Measurements from ENCODE around the gene AKR1D1.
"Not testable (repeated sequence)": the region's sequence is repeated elsewhere in the genome, so short reads cannot be mapped to it uniquely, and the experiment has no call there.

The AKR1D1 gene

GRCh38 chr7:138051712-138052247, 24.5 kb upstream of the AKR1D1 start:
- not testable (repeated sequence) for H3K36me3 Mint-ChIP-seq (ENCODE audit: insufficient read depth); H3K9me3 Mint-ChIP-seq; ATAC-seq (replicated peaks; ENCODE audit: extremely low read depth, poor library complexity, severe bottlenecking); H3K27ac Mint-ChIP-seq (ENCODE audit: low read depth); H3K4me3 Mint-ChIP-seq; DNase-seq (ENCODE audit: low spot score in 2 of 2); H3K4me1 Mint-ChIP-seq
- peaks cover 28% of the 10 kb centered on the region for H3K27me3 Mint-ChIP-seq

GRCh38 chr7:138052696-138053095, 23.6 kb upstream of the AKR1D1 start:
- H3K27me3 Mint-ChIP-seq = peaks cover 28% of the 10 kb centered on the region
- no peak for ATAC-seq (replicated peaks; ENCODE audit: extremely low read depth, poor library complexity, severe bottlenecking)
- H3K36me3 Mint-ChIP-seq (ENCODE audit: insufficient read depth) = no peaks in the 10 kb centered on the region
- no peak for DNase-seq (ENCODE audit: low spot score in 2 of 2)
- no peaks in the 10 kb centered on the region for H3K4me1 Mint-ChIP-seq
- peaks cover 6% of the 10 kb centered on the region for H3K9me3 Mint-ChIP-seq
- H3K4me3 Mint-ChIP-seq = no peak overlapping the region
- H3K27ac Mint-ChIP-seq (ENCODE audit: low read depth) = no peak overlapping the region

- H3K27ac Mint-ChIP-seq (ENCODE audit: low read depth); H3K36me3 Mint-ChIP-seq (ENCODE audit: insufficient read depth); H3K4me1 Mint-ChIP-seq; H3K9me3 Mint-ChIP-seq; DNase-seq (ENCODE audit: low spot score in 2 of 2); ATAC-seq (replicated peaks; ENCODE audit: extremely low read depth, poor library complexity, severe bottlenecking); H3K4me3 Mint-ChIP-seq: not testable (repeated sequence)
- H3K27me3 Mint-ChIP-seq = peaks cover 37% of the 10 kb centered on the region
Measured at GRCh38 chr7:138055698-138056097, 20.6 kb upstream of the AKR1D1 start.

GRCh38 chr7:138063400-138063799, 12.9 kb upstream of the AKR1D1 start:
- Mint-ChIP-seq H3K4me1 (no peaks in the 10 kb centered on the region), H3K27me3 (peaks cover 36% of the 10 kb centered on the region), H3K4me3 (no peak overlapping the region), H3K9me3 (no peaks in the 10 kb centered on the region), H3K36me3 (ENCODE audit: insufficient read depth) (no peaks in the 10 kb centered on the region), H3K27ac (ENCODE audit: low read depth) (no peak overlapping the region)
- DNase-seq (ENCODE audit: low spot score in 2 of 2) (no peak), ATAC-seq (replicated peaks; ENCODE audit: extremely low read depth, poor library complexity, severe bottlenecking) (no peak)

GRCh38 chr7:138064856-138065357, 11.4 kb upstream of the AKR1D1 start:
- H3K9me3 Mint-ChIP-seq = no peaks in the 10 kb centered on the region
- ATAC-seq (replicated peaks; ENCODE audit: extremely low read depth, poor library complexity, severe bottlenecking) (no peak), DNase-seq (ENCODE audit: low spot score in 2 of 2) (no peak)
- H3K36me3 Mint-ChIP-seq (ENCODE audit: insufficient read depth) = no peaks in the 10 kb centered on the region
- H3K4me3 Mint-ChIP-seq = no peak overlapping the region
- H3K27ac Mint-ChIP-seq (ENCODE audit: low read depth) = no peak overlapping the region
- peaks cover 41% of the 10 kb centered on the region for H3K27me3 Mint-ChIP-seq
- no peaks in the 10 kb centered on the region for H3K4me1 Mint-ChIP-seq

- Mint-ChIP-seq H3K4me1 (no peaks in the 10 kb centered on the region), H3K4me3 (no peak overlapping the region)
Measured at GRCh38 chr7:138065827-138066226, 10.4 kb upstream of the AKR1D1 start.

GRCh38 chr7:138066954-138067394, 9.3 kb upstream of the AKR1D1 start:
- no peaks in the 10 kb centered on the region for H3K9me3 Mint-ChIP-seq
- H3K36me3 Mint-ChIP-seq (ENCODE audit: insufficient read depth) = no peaks in the 10 kb centered on the region
- H3K27ac Mint-ChIP-seq (ENCODE audit: low read depth) = no peak overlapping the region
- peaks cover 38% of the 10 kb centered on the region for H3K27me3 Mint-ChIP-seq
- H3K4me3 Mint-ChIP-seq = no peak overlapping the region
- DNase-seq (ENCODE audit: low spot score in 2 of 2) = no peak
- ATAC-seq (replicated peaks; ENCODE audit: extremely low read depth, poor library complexity, severe bottlenecking) = no peak
- no peaks in the 10 kb centered on the region for H3K4me1 Mint-ChIP-seq

More at GRCh38 chr7:138065827-138066226, 10.4 kb upstream of the AKR1D1 start:
- H3K27ac Mint-ChIP-seq (ENCODE audit: low read depth) = no peak overlapping the region
- H3K9me3 Mint-ChIP-seq = no peaks in the 10 kb centered on the region
- DNase-seq (ENCODE audit: low spot score in 2 of 2) = no peak
- peaks cover 49% of the 10 kb centered on the region for H3K27me3 Mint-ChIP-seq
- H3K36me3 Mint-ChIP-seq (ENCODE audit: insufficient read depth) = no peaks in the 10 kb centered on the region
- no peak for ATAC-seq (replicated peaks; ENCODE audit: extremely low read depth, poor library complexity, severe bottlenecking)

- Mint-ChIP-seq H3K4me3 (no peak overlapping the region), H3K27me3 (peaks cover 44% of the 10 kb centered on the region), H3K27ac (ENCODE audit: low read depth) (no peak overlapping the region), H3K36me3 (ENCODE audit: insufficient read depth) (no peaks in the 10 kb centered on the region), H3K4me1 (no peaks in the 10 kb centered on the region), H3K9me3 (no peaks in the 10 kb centered on the region)
- no peak for DNase-seq (ENCODE audit: low spot score in 2 of 2)
- no peak for ATAC-seq (replicated peaks; ENCODE audit: extremely low read depth, poor library complexity, severe bottlenecking)
Measured at GRCh38 chr7:138067774-138068173, 8.5 kb upstream of the AKR1D1 start.

- ATAC-seq (replicated peaks; ENCODE audit: extremely low read depth, poor library complexity, severe bottlenecking) = no peak
- Mint-ChIP-seq H3K27me3 (peaks cover 70% of the 10 kb centered on the region), H3K4me1 (no peaks in the 10 kb centered on the region), H3K9me3 (peaks cover 16% of the 10 kb centered on the region), H3K36me3 (ENCODE audit: insufficient read depth) (no peaks in the 10 kb centered on the region), H3K27ac (ENCODE audit: low read depth) (no peak overlapping the region), H3K4me3 (no peak overlapping the region)
- no peak for DNase-seq (ENCODE audit: low spot score in 2 of 2)
Measured at GRCh38 chr7:138070908-138071307, 5.4 kb upstream of the AKR1D1 start.

- peaks cover 16% of the 10 kb centered on the region for H3K9me3 Mint-ChIP-seq
- no peak overlapping the region for H3K27ac Mint-ChIP-seq (ENCODE audit: low read depth)
- ATAC-seq (replicated peaks; ENCODE audit: extremely low read depth, poor library complexity, severe bottlenecking) (no peak), DNase-seq (ENCODE audit: low spot score in 2 of 2) (no peak)
- H3K4me1 Mint-ChIP-seq = no peaks in the 10 kb centered on the region
- H3K4me3 Mint-ChIP-seq = no peak overlapping the region
- no peaks in the 10 kb centered on the region for H3K36me3 Mint-ChIP-seq (ENCODE audit: insufficient read depth)
- peaks cover 59% of the 10 kb centered on the region for H3K27me3 Mint-ChIP-seq
Measured at GRCh38 chr7:138072726-138073125, 3.5 kb upstream of the AKR1D1 start.

GRCh38 chr7:138074121-138074520, 2.1 kb upstream of the AKR1D1 start:
- ATAC-seq (replicated peaks; ENCODE audit: extremely low read depth, poor library complexity, severe bottlenecking) (no peak), DNase-seq (ENCODE audit: low spot score in 2 of 2) (no peak)
- H3K27ac Mint-ChIP-seq (ENCODE audit: low read depth) = no peak overlapping the region
- H3K27me3 Mint-ChIP-seq = peaks cover 49% of the 10 kb centered on the region
- H3K4me1 Mint-ChIP-seq = no peaks in the 10 kb centered on the region
- H3K36me3 Mint-ChIP-seq (ENCODE audit: insufficient read depth) = no peaks in the 10 kb centered on the region
- peaks cover 16% of the 10 kb centered on the region for H3K9me3 Mint-ChIP-seq
- no peak overlapping the region for H3K4me3 Mint-ChIP-seq

GRCh38 chr7:138074540-138074939, 1.7 kb upstream of the AKR1D1 start:
- Mint-ChIP-seq H3K27me3 (peaks cover 46% of the 10 kb centered on the region), H3K4me1 (no peaks in the 10 kb centered on the region), H3K27ac (ENCODE audit: low read depth) (no peak overlapping the region), H3K9me3 (peaks cover 16% of the 10 kb centered on the region), H3K36me3 (ENCODE audit: insufficient read depth) (no peaks in the 10 kb centered on the region), H3K4me3 (no peak overlapping the region)
- ATAC-seq (replicated peaks; ENCODE audit: extremely low read depth, poor library complexity, severe bottlenecking) (no peak), DNase-seq (ENCODE audit: low spot score in 2 of 2) (no peak)

- Mint-ChIP-seq H3K27me3 (peaks cover 38% of the 10 kb centered on the region), H3K36me3 (ENCODE audit: insufficient read depth) (no peaks in the 10 kb centered on the region), H3K27ac (ENCODE audit: low read depth) (no peak overlapping the region), H3K4me3 (no peak overlapping the region), H3K9me3 (peaks cover 16% of the 10 kb centered on the region), H3K4me1 (no peaks in the 10 kb centered on the region)
- ATAC-seq (replicated peaks; ENCODE audit: extremely low read depth, poor library complexity, severe bottlenecking) (no peak), DNase-seq (ENCODE audit: low spot score in 2 of 2) (no peak)
Measured at GRCh38 chr7:138075350-138075749, 909 bp upstream of the AKR1D1 start.
